Activated CD4-positive, alpha-beta T cell treated with anti-CD3 and anti-CD28 coated beads for 24 hours (primary cell): Measurements from ENCODE around the gene PTGFR.

Experiments
- DNase-seq, 2 donors: peaks; one replicate each; pipeline ENCODE4 v3.0.0-alpha.2; 2020; ENCODE audit warnings: low read depth in 2 of 2

PTGFR gene, protein sequence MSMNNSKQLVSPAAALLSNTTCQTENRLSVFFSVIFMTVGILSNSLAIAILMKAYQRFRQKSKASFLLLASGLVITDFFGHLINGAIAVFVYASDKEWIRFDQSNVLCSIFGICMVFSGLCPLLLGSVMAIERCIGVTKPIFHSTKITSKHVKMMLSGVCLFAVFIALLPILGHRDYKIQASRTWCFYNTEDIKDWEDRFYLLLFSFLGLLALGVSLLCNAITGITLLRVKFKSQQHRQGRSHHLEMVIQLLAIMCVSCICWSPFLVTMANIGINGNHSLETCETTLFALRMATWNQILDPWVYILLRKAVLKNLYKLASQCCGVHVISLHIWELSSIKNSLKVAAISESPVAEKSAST

DNA sequence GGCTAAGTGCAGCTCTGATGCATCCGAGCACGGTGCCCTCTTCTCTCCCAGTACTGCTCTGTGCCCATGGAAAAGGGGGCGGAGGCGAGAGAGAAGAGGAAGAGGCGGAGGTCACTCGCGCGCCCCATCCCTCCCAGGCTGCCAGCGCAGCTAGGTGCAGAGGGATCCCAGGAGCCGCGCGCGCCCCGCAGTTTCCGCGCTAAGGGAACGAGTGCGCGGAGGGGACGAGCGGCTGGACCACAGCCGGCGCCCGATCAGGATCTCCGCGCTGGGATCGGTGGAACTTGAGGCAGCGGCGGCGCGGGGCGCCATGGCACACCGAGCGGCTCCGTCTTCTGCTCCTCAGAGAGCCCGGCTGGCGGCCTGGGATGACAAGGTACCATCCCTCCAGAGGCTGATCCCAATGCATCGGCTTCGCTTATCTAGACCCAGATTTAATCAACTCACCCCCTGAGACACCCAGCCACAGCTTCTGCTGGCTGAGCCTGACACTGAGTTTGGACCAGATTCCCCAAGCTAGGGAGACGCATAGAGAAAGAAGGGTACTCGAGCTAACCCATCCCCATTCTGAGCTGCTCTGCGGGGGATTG, at the start of gene PTGFR:
Gene PTGFR, plus strand, starts transcription at position 114 of the 590 bp plus-strand sequence. CDS start 1,770 bp downstream, outside the sequence.
- no peak for DNase-seq

DNA sequence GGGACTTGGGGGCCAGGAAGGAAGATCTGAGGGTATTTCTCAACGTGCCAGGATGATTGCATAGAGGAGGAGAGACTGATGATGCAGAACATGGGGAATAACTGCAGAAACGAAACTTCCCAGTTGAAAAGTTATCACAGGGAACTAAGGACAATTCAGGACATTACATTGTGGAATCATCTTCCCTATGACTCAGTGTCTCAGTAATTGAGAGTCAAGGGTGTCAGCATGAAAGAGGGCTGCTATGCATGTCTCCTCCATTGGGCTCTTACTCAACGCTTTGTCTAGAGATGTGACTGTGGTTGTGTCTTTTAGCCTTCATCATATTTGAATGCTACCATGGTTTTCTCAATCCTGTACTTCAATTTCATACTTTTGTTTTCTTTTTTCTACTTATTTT, 48.9 kb upstream of the PTGFR start:
- no peak for DNase-seq

DNA sequence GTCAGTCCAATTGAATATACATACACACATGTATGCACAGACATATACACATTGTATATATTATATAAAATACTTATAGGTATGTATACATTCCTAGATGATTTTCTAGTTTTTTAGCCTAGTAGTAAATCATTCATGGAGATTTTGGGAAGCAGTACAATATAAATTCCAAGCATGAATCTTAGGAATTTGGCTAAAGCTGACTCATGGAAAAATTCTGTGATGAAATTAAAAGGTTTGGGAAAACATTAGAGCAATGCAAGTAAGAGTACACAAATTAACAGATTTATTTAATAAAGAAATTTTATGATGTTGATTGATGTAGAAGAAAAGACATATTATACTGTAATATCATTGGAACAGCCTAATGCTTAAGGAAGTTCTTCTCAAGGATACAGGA, 43.7 kb upstream of the PTGFR start:
- no peak for DNase-seq

DNA sequence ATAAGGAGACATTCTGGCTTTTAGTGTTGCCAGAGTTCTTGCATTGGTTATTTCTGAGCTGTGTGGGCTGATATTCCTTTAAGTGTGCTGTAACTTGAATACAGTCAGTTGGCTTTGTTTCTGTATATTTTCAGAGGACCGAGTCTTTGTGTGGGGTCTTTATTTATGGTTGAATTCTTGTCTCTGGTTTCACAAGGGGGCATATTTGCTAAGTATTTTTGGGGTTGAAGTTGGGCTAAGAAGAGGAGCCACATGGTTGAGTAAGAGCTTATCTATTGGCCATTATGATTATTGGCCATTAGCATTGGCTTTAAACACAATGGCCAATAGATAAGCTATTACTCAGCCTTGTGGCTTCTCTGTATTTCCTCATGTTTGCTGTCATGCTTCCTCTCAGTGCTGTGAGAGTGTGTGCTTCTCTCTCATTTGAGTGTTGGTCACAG, 26.3 kb upstream of the PTGFR start:
- DNase-seq: no peak

DNA sequence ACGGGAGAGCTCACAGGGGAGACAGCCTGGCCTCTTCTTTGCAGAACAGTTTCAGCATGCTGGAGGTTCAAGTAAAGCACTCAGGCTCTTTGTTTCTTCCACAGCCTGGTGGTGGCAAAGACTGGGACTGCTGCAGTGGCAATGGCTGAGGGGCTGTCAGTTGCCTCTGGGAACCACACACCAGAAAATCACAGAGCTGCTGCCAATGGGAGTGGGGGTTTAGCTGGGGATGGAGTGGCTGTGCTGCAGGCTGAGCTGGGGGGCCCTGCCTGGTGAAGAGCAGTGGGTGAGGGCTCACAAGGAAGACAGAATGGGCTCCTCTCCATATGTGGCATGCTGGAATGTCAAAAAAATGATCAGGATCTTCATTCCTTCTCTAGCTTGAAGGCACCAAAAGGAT, 25.6 kb upstream of the PTGFR start:
- DNase-seq: no peak

DNA sequence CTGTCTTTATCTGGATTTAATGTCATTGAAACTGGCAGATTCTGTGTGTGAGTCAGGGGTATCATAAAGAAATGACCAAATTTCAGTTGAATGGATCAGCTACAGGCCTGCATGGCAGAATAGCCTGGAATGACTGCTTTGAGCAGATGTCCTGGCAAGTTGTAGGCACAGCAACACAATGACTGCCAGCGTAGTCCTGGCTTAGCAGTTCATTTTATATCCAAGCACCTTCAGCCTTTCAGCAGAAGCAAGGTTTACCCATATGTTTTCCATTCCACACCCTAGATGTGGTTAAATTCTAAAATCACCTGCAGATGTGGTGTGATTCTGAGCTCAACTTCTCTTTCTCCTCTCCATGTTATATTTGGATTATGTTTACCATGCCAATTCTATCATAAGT, 22.3 kb upstream of the PTGFR start:
- DNase-seq: no peak

DNA sequence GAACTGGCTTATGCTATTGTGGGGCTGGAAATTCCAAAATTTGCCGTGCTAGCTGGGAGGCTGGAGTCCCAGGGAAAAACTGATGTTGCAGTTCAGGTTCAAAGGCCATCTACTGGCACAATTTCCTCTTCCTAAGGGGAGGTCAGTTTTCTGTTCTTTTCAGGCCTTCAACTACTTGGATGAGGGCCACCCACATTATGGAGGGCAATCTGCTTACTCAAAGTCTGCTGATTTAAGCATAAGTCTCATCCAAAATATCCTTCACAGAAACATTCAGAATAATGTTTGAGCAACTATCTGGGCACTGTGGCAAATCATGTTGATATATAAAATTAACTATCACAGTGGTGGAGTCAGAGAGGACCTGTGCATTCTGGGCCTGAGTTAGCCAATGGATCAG, 21.2 kb upstream of the PTGFR start:
- no peak for DNase-seq

DNA sequence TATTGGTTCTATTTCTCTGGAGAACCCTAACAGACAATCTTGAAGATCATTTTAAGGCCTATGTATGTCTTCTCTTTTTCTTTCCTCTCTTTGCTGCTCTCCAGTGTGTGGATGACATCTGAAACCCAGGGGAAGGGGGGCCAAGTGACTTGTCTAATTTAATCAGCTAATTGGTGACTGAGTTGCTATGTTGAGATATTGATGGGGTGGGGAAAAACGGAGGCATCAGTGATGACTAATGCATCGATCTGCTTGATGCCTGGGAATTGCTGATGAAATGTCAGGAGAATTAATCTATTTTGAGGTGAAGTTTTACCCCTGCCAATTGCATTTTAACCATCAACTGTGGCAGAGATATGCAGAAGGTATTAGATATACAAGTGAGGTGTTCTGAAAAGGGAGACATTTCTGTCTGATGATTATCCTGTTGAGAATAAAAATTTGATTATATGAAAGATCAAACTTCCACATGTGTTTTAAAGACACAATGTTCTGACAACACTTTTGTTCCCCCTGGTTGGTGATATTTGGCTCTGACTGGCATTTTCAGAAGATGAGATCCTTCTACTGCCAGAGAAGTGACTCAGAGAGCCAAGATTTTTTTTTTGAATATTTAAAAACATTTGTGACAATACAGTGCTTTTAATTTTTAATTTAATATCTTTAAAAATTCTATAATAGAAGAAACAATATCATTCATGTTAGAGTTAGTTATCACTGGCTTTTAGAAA, 18.7 kb upstream of the PTGFR start:
- DNase-seq: no peak

DNA sequence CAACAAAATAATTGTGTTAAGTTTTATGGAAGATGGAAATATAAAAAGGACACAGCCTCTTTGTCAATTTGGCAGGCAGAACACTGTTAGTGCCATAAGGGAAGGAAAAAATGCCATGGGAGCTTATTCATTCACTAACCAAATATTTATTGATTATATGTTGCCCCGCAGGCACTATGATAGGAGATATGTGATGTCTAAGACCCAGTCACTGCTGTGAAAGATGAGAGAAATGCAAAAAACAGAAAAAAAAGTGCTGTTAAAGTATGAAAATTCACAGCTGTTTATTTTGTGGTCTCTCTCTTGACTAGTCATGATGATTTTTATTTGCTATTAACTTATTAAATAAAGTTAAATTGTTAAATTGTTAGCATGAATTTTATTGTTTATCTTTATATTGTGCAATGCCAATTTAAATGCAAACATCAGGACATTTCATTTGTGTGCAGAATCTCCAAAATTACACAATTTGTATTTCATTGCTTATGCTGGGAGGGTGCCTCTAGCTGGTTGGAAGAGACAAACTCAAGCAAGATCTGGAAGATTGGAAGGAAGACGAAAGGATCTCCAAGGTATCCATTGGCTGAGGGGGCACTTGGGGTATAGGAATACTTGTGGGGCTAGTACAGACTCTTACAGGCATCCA, 17.8 kb upstream of the PTGFR start:
- no peak for DNase-seq

DNA sequence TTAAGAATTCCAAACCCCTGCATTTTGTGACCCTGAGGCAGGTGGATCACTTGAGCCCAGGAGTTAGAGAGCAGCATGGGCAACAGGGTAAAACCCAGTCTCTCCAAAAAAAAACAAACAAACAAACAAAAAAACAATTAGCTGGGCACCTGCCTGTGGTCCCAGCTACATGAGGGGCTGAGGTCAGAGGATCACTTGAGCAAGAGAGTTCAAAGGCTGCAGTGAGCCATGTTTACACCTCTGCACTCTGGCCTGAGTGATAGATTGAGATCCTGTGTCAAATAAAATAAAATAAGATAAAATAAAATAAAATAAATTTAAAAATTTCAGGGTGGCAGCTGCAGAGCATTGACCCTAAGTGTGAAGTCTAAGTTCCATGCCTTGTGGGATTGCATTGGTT, 16.7 kb upstream of the PTGFR start:
- no peak for DNase-seq

DNA sequence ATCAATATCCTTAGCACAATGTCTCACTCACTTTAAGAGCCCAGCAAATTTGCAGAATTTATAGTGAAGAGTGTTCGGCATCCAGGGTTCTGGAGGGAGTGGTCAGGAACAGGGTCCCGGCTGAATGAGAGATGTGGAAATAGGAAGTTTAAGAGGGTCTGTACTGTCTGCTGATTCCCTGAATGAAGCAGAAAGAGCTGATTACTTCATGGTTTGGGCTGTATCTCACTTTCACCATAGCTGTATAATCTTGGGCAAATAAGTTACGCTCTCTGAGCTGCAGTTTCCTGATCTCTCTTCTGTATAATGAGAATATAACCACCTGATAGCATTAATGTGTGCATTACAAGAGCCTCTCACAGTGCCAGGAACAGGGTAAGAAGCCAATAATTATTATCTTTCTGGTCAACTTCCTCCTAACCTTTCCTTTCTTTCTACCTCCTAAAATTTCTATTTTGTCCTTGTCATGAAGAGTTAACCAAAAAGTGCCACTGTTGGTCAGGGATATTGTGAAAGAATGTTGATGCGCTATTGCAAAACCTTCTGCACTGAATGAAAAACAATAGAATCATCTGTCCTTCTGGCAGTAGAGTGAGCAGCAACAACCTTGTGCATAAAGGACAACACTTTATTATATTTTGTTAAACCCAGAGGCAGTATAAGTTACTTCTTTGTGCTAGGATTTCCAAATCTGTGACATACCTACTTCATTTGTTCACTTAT, 14.7 kb upstream of the PTGFR start:
- DNase-seq: no peak

DNA sequence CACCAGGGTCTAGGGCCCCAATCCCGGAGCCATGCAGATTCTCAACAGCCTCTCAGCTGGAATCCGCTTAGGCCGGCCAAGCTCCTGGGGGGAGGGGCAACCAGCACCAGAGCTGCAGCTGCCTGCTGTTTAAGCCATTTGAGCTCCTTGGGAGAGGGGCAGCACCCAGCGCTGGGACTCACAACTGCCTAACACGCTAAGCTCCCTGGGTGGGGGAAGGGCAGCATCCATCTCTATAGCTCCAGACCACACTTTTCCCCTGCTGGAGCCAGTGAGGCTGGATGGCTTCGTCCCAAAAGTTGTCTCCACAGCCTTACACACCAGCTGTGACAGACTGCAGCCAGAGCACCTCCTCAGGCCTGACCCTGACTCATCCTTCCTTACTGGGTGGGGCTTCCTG, 6.9 kb upstream of the PTGFR start:
- no peak for DNase-seq

DNA sequence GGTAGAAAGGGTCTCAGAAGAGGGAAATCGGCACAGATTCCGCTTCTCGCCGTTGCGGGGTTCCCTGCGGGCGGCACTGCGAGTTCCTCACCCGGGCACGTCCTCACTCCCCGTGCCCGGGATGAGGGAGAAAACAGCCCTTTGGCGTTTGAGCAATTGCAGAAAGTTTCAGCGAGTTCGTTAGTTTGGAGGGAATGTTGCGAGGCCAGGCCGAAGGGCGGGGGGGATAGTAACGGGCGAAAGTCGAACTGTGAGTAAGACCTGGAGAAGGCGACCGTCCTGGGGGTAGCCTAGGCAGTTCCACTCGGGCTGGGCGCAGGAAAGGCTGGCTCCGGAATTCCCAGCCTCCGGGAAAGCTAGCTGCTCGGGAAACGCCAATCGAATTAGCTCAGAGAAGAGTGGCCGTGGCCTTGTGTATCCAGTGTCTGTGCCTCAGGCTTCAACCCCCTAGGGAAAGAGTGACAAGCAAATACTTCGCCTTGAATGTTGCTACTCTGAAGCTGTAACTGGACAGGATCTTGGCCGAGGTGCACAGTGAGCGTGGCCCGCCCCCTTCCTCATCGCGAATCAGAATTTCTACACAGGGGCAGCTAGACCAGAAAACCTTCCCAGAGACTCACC, 787 bp downstream of the PTGFR start:
- no peak for DNase-seq

DNA sequence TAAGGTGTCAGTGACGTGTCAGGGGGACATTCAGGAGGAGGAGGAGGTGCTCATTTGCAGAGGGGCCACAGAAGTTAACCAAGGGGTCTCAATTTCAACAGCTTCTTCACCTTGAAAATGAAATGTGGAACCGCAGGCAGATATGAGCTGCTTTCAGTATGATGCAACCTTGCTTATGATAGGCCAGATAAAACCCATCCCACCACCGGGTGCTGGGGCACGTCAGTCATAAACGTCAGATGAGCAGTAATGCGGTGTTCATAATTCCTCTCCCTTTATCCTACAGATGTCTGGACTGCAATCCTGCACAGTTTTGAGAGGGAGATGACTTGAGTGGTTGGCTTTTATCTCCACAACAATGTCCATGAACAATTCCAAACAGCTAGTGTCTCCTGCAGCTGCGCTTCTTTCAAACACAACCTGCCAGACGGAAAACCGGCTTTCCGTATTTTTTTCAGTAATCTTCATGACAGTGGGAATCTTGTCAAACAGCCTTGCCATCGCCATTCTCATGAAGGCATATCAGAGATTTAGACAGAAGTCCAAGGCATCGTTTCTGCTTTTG, 1.7 kb downstream of the PTGFR start:
- no peak for DNase-seq

DNA sequence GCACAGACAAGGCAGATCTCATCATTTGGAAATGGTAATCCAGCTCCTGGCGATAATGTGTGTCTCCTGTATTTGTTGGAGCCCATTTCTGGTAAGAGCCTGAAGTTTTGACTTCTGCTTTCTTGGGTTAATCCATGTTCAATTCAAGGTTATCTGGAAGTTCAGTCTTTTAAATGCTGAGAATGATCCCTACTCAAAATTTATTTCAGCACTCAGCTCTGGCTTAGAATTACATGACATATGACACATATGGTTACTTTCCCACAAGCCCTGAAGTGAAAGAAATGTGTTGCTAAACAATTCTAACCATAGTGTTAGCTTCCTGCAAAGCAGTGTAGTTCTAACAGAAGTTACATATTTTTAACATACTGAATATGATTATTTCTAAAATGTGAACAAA, 2.7 kb downstream of the PTGFR start:
- DNase-seq: no peak

DNA sequence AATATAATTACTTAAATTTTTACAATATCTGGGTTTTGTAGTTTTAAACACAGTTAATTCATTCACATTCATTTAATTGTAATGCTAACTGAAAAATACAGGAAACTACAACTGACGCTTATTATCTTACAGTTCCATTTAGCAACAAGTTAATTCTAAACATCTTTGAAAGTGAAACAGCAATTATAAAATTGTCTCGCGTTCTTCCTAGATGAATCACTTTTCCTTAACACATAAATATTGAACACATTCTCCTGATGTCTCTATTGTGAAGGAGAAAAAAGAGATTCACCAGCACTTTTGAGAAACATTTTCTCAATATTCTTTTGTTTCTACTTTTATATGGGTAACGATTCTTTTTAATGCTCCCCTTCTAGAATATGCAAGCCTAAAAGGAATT, 6.4 kb downstream of the PTGFR start:
- no peak for DNase-seq

DNA sequence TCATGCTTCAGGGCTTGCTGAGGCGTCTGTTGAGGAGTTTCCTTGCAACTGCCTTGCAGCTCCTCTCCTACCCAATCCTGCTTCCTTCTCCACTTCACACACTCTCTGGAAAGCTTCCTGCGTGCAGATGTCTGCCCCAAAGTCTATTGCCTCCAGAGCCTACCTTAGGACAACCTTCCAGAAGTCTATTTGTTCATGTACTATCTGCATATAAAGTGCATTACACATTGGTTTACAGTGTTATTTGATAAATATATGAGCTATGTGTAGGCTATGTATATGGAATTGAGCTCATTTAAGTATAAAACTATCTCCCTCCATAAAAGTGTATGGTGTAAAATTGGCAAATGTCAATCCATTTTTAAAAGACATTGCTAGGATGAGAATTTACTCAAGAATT, 9.8 kb downstream of the PTGFR start:
- no peak for DNase-seq

DNA sequence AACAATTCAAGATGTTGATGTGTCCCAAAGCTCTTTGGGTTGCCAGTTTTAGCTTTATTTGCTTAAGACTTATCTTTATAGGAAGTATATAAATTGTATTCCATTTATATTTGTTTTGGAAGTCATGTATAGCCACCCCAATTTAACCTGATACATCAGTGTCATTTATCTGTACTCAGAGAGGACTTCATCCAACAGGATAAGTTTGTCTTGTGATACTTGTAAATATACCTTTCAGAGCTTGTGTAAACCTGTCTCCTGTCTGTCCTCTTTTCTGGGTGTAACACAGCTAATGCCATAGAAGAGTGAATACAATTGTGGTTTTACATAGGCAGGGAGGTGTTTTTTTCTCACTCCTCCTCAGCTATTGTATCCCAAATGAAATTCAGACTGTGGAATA, 10.4 kb downstream of the PTGFR start:
- DNase-seq: no peak

DNA sequence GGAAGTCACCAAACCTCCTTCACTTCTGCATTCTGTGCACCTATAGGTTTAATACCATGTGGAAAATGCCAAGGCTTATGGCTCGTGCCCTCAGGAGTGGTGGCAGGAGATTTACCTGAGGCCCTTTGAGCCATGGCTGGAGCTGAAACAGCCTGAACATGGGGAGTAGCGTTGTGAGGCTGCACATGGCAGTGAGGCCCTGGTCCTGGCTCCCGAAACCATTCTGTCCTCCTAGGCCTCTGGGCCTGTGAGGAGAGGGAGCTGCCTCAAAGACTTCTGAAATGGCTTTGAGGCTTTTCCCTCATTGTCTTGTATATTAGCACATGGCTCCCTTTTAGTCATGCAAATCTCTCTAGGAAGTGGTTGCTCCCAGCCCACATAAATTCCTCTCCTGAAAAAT, 20.6 kb downstream of the PTGFR start:
- no peak for DNase-seq

DNA sequence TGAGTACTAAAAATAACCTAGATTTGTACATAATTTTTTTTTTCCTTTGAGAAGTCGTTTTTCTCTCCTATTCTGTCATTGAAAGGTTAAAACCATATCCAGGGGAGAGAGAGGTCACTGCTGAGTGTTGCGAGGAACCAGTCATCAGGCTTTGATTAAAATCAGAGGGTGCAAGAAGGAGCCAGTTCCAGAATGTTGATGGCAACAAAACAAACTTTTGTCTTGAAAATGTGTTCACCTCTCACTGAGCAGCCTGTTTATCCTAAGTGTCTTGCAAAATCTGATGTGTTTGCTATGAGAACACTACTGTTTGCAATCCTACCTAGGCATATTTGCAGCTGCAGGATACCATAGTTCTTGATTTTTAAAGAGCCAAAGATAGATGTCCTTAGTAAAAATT, 25.9 kb downstream of the PTGFR start:
- DNase-seq: no peak

DNA sequence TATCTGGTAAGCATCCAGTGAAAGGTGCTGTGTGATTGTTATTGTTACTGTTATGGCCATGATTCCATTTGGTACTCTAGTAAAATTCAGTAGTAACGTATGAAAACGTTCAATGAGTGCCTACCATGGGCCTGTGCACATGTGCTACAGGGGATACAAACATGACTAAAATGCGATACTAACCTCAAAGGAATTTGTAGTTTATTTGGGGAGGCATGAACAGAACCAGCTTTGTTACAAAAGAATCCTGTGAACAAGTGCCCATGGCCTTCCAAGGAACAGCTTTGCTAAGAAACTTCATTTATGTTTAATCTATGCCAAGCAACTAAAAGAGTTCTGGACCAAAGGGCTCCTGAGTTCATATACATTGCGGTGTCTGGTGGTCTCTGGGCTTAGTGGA, 28.7 kb downstream of the PTGFR start:
- DNase-seq: no peak
